ENCODE measurements around the gene NRXN3.

The NRXN3 gene

GRCh38 chr14:79426103-79426755 is 1256.1 kb downstream of the NRXN3 start:
- no peak for TF ChIP-seq CTCF (IDR thresholded peaks at IDR 0.05; ENCODE audit: low read length)
- TF ChIP-seq EZH2 (IDR thresholded peaks at IDR 0.05; ENCODE audit: borderline replicate concordance, low read length): no peak
- Histone ChIP-seq H3K27me3 (ENCODE audit: insufficient read depth, low read length) (no peaks in the 10 kb centered on the region), H3K4me2 (ENCODE audit: low read length) (no peak overlapping the region), H3K9me2 (ENCODE audit: low read depth, low read length) (no peaks in the 10 kb centered on the region), H3K79me2 (ENCODE audit: insufficient read depth, low read length) (no peaks in the 10 kb centered on the region), H3K4me1 (ENCODE audit: insufficient read depth, low read length, severe bottlenecking) (no peaks in the 10 kb centered on the region), H3K36me3 (ENCODE audit: insufficient read depth, low read length) (no peaks in the 10 kb centered on the region), H3F3A (ENCODE audit: insufficient read depth, low read length) (no peaks in the 10 kb centered on the region), H2AFZ (ENCODE audit: low read length) (no peak overlapping the region), H4K20me1 (ENCODE audit: insufficient read depth, low read length) (no peaks in the 10 kb centered on the region), H3K9ac (ENCODE audit: low read length) (no peak overlapping the region), H3K9me3 (ENCODE audit: low read length) (no peaks in the 10 kb centered on the region), H3K27ac (ENCODE audit: low read depth, low read length, poor library complexity, severe bottlenecking) (no peak overlapping the region), H3K4me3 (ENCODE audit: low read depth, low read length, poor library complexity, severe bottlenecking) (no peak overlapping the region)

DNA sequence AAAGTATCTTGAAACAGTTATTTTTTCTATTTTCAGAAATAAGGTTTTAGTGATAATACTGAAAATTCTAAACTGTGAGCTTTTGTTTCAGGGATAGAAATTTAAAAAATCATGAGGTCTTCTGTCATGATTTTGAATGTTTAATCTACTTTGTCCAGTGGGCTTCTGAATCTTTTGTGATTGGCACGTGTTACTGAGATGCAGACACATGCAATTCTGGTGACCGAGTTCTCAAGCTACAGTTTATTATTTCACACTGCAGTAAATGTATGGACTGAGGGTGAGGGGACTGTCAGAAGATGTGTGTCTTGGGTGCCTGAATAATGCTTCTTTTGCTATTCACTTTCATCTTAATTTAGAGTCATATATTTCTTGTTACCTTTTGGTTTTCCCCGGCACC is 1262.5 kb downstream of the NRXN3 start:
- Histone ChIP-seq H4K20me1 (ENCODE audit: insufficient read depth, low read length) (no peaks in the 10 kb centered on the region), H3K27me3 (ENCODE audit: insufficient read depth, low read length) (no peaks in the 10 kb centered on the region), H3K4me1 (ENCODE audit: insufficient read depth, low read length, severe bottlenecking) (no peaks in the 10 kb centered on the region), H3K4me2 (ENCODE audit: low read length) (no peak overlapping the region), H3K36me3 (ENCODE audit: insufficient read depth, low read length) (no peaks in the 10 kb centered on the region), H3K4me3 (ENCODE audit: low read depth, low read length, poor library complexity, severe bottlenecking) (no peak overlapping the region), H3K9me3 (ENCODE audit: low read length) (no peaks in the 10 kb centered on the region), H3K9me2 (ENCODE audit: low read depth, low read length) (no peaks in the 10 kb centered on the region), H3K27ac (ENCODE audit: low read depth, low read length, poor library complexity, severe bottlenecking) (no peak overlapping the region), H2AFZ (ENCODE audit: low read length) (no peak overlapping the region), H3K79me2 (ENCODE audit: insufficient read depth, low read length) (no peaks in the 10 kb centered on the region), H3K9ac (ENCODE audit: low read length) (no peak overlapping the region), H3F3A (ENCODE audit: insufficient read depth, low read length) (no peaks in the 10 kb centered on the region)
- TF ChIP-seq EZH2 (IDR thresholded peaks at IDR 0.05; ENCODE audit: borderline replicate concordance, low read length) (no peak), CTCF (IDR thresholded peaks at IDR 0.05; ENCODE audit: low read length) (no peak)

- no peak overlapping the region for H3K4me3 ChIP-seq (ENCODE audit: low read depth, low read length, poor library complexity, severe bottlenecking)
- no peaks in the 10 kb centered on the region for H3K79me2 ChIP-seq (ENCODE audit: insufficient read depth, low read length)
- TF ChIP-seq CTCF (IDR thresholded peaks at IDR 0.05; ENCODE audit: low read length) (no peak), EZH2 (IDR thresholded peaks at IDR 0.05; ENCODE audit: borderline replicate concordance, low read length) (no peak)
- no peak overlapping the region for H3K4me2 ChIP-seq (ENCODE audit: low read length)
- no peaks in the 10 kb centered on the region for H3K27me3 ChIP-seq (ENCODE audit: insufficient read depth, low read length)
- H3K4me1 ChIP-seq (ENCODE audit: insufficient read depth, low read length, severe bottlenecking): no peaks in the 10 kb centered on the region
- H4K20me1 ChIP-seq (ENCODE audit: insufficient read depth, low read length): no peaks in the 10 kb centered on the region
- no peaks in the 10 kb centered on the region for H3K9me3 ChIP-seq (ENCODE audit: low read length)
- no peaks in the 10 kb centered on the region for H3K9me2 ChIP-seq (ENCODE audit: low read depth, low read length)
- H3K9ac ChIP-seq (ENCODE audit: low read length): no peak overlapping the region
- H2AFZ ChIP-seq (ENCODE audit: low read length): no peak overlapping the region
- no peaks in the 10 kb centered on the region for H3F3A ChIP-seq (ENCODE audit: insufficient read depth, low read length)
- H3K36me3 ChIP-seq (ENCODE audit: insufficient read depth, low read length): no peaks in the 10 kb centered on the region
- H3K27ac ChIP-seq (ENCODE audit: low read depth, low read length, poor library complexity, severe bottlenecking): no peak overlapping the region
Observed at GRCh38 chr14:79436335-79436734, 1266.2 kb downstream of the NRXN3 start.

Data from OCI-LY1 (cell line).